Activated T-cell treated with anti-CD3 and anti-CD28 coated beads, Interleukin-2, amount 50 U/mL, for 48 hours (primary cell): ENCODE data around the gene FAM24B.

Source experiments
- DNase-seq, 2 experiments: peaks; one replicate each; pipeline ENCODE4 v3.0.0-alpha.2; 2020

The FAM24B gene

DNA sequence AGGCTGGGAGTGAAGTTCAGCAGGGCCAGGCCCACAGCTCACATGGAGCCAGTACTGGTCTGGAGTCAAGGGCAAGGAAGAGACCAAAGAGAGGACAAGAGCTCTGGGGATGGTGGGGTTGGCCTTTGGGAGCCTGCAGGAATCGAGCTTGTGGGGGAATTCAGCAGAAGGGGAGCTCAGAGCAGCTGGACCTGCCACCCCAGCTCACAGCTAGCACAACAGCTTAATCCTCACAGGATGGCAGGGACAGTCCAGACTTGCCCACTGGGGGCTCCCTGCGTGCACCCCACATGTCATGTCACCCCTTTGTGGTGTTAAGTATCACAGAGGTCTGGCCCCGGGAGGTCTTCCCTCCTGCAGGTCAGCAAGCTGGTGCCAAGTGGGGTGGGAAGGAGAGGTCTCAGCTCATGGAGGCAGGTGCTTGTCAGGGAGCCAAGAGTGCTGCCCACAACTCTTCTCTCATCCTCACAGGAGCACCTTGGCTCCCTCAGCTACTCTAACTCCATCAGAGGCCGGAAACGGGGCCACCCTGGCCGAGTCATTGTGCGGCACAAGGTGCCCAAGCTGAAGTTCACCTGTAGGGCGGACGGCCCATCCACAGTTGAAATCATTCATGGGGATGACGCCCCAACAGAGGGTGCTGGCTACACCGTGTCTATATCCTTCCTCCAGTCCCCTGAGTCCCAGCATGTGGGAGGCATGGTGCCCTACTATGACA, 56.2 kb downstream of the FAM24B start:
- DNase-seq = no peak

DNA sequence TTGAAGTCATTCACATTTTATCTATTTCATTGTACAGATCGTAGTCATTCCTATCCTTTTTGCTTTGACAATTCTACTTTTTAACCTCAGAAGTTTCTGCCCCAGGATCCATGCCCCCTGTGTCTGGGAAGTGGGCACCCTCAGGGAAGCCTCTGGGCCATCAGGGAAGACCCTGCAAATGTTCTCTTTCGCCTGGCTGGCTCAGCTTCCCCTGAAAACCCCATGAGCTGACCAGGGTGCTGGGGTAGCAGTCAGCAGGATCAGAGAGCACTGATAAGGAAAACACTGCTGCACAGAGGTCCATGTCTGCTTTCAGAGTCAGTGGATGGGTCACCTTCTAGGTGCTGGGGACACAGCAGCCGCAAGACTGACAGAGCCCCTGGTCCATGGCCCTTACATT, 57.6 kb downstream of the FAM24B start:
- DNase-seq = no peak

DNA sequence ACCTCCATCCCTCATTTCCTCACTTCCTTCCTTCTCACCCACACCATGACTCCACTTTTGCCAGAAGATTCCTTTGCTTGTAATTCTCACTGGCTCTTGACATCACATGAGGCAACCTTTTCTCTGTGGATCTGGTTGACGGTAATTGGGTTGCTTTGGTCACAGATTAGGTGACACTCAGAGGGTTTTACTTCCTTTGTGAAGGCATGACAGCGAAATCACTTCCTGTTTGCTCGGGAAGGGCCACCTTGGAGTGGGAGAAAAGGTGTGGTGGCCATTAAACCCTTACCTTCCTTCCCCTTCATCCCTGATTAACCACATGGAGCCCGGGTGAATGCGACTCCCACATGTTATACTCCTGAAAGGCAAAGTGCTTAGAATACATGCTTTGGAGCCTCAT, 63.9 kb downstream of the FAM24B start:
- DNase-seq = no peak

DNA sequence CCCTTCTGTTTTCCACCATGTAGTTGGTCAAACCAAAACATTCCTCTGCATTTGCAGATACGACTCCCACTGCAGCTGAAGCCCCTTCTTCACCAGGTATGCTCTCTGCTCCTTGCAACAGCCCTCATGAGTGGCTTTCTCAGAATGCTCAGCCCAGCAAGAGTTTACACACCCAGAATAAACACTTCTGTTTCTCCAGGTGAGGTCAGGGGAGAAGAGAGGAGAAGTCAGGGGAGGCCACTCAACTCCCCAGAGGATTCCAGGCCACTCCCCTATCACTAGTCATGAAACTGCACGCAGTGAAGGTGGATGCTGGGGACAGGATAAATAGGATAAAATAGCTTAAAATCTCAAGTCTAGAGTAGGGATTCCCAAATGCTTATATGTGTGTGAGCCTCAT, 64.9 kb downstream of the FAM24B start:
- DNase-seq = no peak

DNA sequence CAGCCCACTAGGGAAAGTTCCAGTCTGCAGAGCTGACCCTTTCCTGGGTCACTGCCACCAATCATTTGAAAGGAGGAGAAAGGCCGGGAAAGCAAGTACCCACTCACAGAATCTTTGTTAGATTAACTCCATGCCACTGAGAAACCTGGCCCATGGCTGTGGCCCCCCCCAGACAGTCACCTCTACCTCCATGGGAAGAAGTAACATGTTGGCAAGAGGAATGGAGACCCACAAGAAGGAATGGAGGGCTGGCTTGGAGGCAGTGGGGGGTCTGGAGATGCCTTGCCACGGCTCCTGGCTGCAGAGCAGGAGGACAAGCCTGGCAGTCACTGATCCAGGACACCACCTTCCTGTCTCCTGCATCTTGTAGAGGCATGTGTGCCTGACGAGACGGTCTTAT, 66.6 kb downstream of the FAM24B start:
- DNase-seq = no peak

DNA sequence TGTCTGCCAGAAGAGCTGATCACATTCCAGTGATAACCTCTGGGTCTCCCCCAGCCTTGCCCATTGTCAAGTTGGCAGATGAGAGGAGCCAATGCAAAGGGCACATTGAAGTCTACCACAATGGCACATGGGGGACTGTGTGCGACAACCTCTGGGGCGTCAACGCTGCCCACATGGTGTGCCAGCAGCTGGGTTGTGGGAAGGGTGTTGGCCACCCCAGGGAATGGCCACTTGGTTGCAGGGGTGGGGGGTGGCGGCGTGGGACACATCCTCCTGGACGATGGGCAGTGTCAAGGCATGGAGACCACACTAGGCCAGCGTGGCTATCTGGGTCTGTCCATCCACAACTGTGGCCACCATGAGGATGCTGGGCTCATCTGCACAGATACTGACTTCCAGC, 77.1 kb downstream of the FAM24B start:
- DNase-seq = no peak
